Choroid plexus epithelial cell (primary cell): ENCODE data around the gene ABCA13.

Experiments used
- DNase-seq: peaks from one replicate; pipeline ENCODE4 v3.0.0-alpha.2; 2010; ENCODE audit warnings: low read depth
- H3K4me3 ChIP-seq: 2 replicates; pipeline ENCODE4 v1.5.1; 2011; ENCODE audit warnings: low read depth, mild to moderate bottlenecking, control low read depth, low read length, moderate library complexity
- TF ChIP-seq, protein P1 (sequence below): conservative IDR thresholded peaks from 2 replicates; pipeline ENCODE4 v1.5.1; 2011; ENCODE audit warnings: low read depth, mild to moderate bottlenecking, control low read depth, inconsistent platforms, low read length, moderate library complexity

Gene ABCA13

GRCh38 chr7:48515171-48515570 is 343.9 kb downstream of the ABCA13 start:
- H3K4me3 ChIP-seq: no peak overlapping the region
- TF ChIP-seq, protein P1, sequence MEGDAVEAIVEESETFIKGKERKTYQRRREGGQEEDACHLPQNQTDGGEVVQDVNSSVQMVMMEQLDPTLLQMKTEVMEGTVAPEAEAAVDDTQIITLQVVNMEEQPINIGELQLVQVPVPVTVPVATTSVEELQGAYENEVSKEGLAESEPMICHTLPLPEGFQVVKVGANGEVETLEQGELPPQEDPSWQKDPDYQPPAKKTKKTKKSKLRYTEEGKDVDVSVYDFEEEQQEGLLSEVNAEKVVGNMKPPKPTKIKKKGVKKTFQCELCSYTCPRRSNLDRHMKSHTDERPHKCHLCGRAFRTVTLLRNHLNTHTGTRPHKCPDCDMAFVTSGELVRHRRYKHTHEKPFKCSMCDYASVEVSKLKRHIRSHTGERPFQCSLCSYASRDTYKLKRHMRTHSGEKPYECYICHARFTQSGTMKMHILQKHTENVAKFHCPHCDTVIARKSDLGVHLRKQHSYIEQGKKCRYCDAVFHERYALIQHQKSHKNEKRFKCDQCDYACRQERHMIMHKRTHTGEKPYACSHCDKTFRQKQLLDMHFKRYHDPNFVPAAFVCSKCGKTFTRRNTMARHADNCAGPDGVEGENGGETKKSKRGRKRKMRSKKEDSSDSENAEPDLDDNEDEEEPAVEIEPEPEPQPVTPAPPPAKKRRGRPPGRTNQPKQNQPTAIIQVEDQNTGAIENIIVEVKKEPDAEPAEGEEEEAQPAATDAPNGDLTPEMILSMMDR: no peak
- no peak for DNase-seq

DNA sequence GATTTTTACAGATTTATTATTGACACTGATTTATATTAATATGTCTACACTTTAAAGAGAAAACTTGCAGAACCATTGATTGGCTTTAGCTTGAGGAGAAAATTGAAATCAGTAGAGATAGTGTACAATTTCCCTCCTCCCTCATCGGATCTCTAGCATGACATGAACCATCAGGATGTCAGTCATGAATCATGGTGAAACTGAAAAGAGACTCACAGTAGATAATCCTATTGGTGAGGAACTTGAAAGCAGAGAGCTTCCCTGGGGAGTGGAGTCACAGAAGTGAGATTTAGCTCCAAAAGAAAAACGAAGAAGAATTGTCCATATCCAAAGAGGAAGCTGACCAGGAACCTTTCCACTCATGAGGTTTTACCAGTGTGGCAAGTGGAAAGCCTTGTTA is 346.8 kb downstream of the ABCA13 start:
- DNase-seq: no peak
- TF ChIP-seq, protein P1: no peak
- H3K4me3 ChIP-seq: no peak overlapping the region

- TF ChIP-seq, protein P1: no peak
- no peak overlapping the region for H3K4me3 ChIP-seq
Measured at GRCh38 chr7:48522692-48523091, 351.4 kb downstream of the ABCA13 start.

DNA sequence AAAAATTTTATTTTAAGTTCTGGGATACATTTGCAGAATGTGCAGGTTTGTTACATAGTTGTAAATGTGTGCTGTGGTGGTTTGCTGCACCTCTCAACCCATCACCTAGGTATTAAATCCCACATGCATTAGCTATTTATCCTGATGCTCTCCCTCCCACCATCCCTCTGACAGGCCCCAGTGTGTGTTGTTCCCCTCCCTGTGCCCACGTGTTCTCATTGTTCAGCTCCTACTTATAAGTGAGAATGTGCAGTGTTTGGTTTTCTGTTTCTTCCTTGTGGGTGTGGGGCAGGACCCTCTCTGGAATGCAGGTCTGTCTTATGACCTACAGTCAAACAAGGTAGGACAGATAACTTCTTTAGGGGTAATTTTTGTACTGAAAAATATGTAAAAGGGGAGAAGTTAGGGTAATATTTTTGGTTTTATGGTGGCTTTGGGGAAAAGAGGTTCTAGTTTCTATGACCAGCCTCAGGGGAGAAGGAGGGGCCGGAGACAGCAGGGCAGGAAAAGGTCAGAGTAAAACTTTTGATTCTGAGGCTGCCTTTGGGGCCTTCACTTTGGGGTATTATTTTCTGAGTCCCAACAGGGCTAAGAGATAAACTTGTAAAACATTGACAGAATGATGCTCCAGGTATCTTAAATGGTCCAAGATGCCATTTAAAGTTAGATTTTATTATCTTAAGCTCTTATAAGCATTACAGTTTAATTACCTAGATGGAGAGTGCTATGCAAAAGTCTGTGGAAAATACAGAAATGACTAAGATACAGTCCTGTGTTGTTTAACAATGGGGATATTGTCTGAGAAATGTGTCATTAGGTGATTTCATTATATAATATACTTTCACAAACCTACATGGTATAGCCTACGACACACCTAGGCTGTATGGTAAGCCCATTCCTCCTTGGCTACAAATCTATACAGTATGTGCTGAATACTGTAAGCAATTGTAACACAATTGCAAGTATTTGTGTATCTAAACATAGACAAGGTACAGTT is 354.8 kb downstream of the ABCA13 start:
- no peak for DNase-seq
- TF ChIP-seq, protein P1: no peak
- no peak overlapping the region for H3K4me3 ChIP-seq

More at GRCh38 chr7:48522692-48523091, 351.4 kb downstream of the ABCA13 start:
- no peak for DNase-seq

DNA sequence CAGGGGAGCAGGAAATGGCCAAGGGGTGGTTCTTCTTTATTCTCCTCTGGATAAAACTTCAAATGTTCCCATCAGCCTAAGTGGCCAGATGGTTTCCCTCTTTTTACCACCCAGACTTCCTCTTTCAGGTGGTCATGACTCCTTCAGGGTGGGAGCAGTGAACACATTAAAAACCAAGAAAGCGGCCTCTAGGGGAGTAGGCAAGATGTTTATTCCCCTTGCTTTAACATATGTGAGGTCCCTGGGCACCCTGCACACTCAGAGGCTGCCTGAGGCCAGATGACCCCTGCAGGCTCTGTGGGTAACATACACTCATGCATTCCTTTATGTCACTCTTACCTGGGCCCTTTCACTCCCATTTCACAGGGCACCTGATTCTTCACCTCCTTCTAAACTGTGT is 357.4 kb downstream of the ABCA13 start:
- no peak for DNase-seq
- H3K4me3 ChIP-seq: no peak overlapping the region
- TF ChIP-seq, protein P1: no peak

GRCh38 chr7:48537561-48537960 is 366.3 kb downstream of the ABCA13 start:
- H3K4me3 ChIP-seq: no peak overlapping the region
- no peak for DNase-seq
- TF ChIP-seq, protein P1: no peak
